GM23338 (cell line): ENCODE measurements around the gene DLL1. TPM values are rescaled to one million over a fixed set of nuclear protein-coding genes. Genes with fewer than 3 reads are reported as not detected.

Experiments used
- ATAC-seq: fragments of 200-7000 bp; cut with Tn5 transposase; 3 replicates; pipeline ENCODE4 v1.9.1; 2020
- DNase-seq: peaks from one replicate; pipeline ENCODE4 v3.0.0-alpha.2; 2015; ENCODE audit warnings: low spot score
- H2AFZ ChIP-seq: fragments of 200-600 bp; sonication (generic); 2 replicates; pipeline ENCODE4 v1.8.0; 2016; ENCODE audit warnings: antibody characterized with exemption, mild to moderate bottlenecking, moderate library complexity
- H3F3A ChIP-seq: fragments of 200-600 bp; sonication (generic); replicated peaks from 2 replicates; pipeline ENCODE4 v1.8.0; 2017; ENCODE audit warnings: antibody characterized with exemption, mixed run types, low read depth
- H3K27ac ChIP-seq: fragments of 200-600 bp; sonication (generic); 2 replicates; pipeline ENCODE4 v1.6.1; 2016; ENCODE audit warnings: low read depth
- H3K27me3 ChIP-seq: fragments of 200-600 bp; sonication (generic); 2 replicates; pipeline ENCODE4 v1.8.0; 2016; ENCODE audit warnings: mild to moderate bottlenecking, mixed run types, moderate library complexity; ENCODE audit not compliant: insufficient read depth
- H3K36me3 ChIP-seq: fragments of 200-600 bp; sonication (generic); 2 replicates; pipeline ENCODE4 v1.8.0; 2016; ENCODE audit warnings: mild to moderate bottlenecking; ENCODE audit not compliant: insufficient read depth
- H3K4me1 ChIP-seq: fragments of 200-600 bp; sonication (generic); 2 replicates; pipeline ENCODE4 v1.8.0; 2016; ENCODE audit warnings: mild to moderate bottlenecking, moderate library complexity; ENCODE audit not compliant: insufficient read depth
- H3K4me2 ChIP-seq: fragments of 200-600 bp; sonication (generic); 2 replicates; pipeline ENCODE4 v1.7.1; 2017; ENCODE audit warnings: mixed run types
- H3K4me3 ChIP-seq: fragments of 200-600 bp; sonication (generic); 2 replicates; pipeline ENCODE4 v1.6.1; 2016; ENCODE audit warnings: mixed run types
- H3K79me2 ChIP-seq: fragments of 200-600 bp; sonication (generic); replicated peaks from 2 replicates; pipeline ENCODE4 v1.8.0; 2017; ENCODE audit warnings: mild to moderate bottlenecking; ENCODE audit not compliant: insufficient read depth
- H3K9me2 ChIP-seq: fragments of 200-600 bp; sonication (generic); 2 replicates; pipeline ENCODE4 v1.8.0; 2017; ENCODE audit not compliant: insufficient read depth
- H4K20me1 ChIP-seq: fragments of 200-600 bp; sonication (generic); replicated peaks from 2 replicates; pipeline ENCODE4 v1.8.0; 2017; ENCODE audit warnings: mild to moderate bottlenecking; ENCODE audit not compliant: insufficient read depth
- H3K27ac Mint-ChIP-seq: 2 replicates; pipeline ENCODE4 v1.8.0; 2020; ENCODE audit warnings: inconsistent platforms, mild to moderate bottlenecking, moderate library complexity, mixed read lengths
- H3K27me3 Mint-ChIP-seq: 3 replicates; pipeline ENCODE4 v1.8.0; 2022; ENCODE audit warnings: low read depth, mild to moderate bottlenecking, moderate library complexity, mixed read lengths, inconsistent platforms; ENCODE audit not compliant: insufficient read depth, poor library complexity
- H3K36me3 Mint-ChIP-seq: 3 replicates; pipeline ENCODE4 v1.8.0; 2021; ENCODE audit warnings: low read depth, mild to moderate bottlenecking, inconsistent platforms, moderate library complexity, mixed read lengths
- H3K4me1 Mint-ChIP-seq: 3 replicates; pipeline ENCODE4 v1.8.0; 2020; ENCODE audit warnings: mild to moderate bottlenecking, inconsistent platforms, mixed read lengths
- H3K4me3 Mint-ChIP-seq: 3 replicates; pipeline ENCODE4 v1.8.0; 2021; ENCODE audit warnings: moderate library complexity, mild to moderate bottlenecking, inconsistent platforms, mixed read lengths
- H3K9me3 Mint-ChIP-seq: 3 replicates; pipeline ENCODE4 v1.8.0; 2020; ENCODE audit warnings: moderate library complexity, mild to moderate bottlenecking, inconsistent platforms, mixed read lengths
- CREB1 ChIP-seq: fragments of 250-450 bp; sonication (Bioruptor Pico); IDR thresholded peaks from 2 replicates; pipeline ENCODE4 v1.5.0; 2020; ENCODE audit warnings: low read depth, mild to moderate bottlenecking, moderate library complexity
- CTCF ChIP-seq, 2 experiments: fragments of 200-600 bp in 1 of 2; sonication (generic) in 1 of 2; conservative IDR thresholded peaks; 2 replicates each; pipeline versions ENCODE4 v1.5.1 to v1.6.1; 2016 to 2017; ENCODE audit warnings: antibody characterized with exemption in 2 of 2, low read depth in 2 of 2, mild to moderate bottlenecking in 2 of 2, moderate library complexity in 1 of 2
- ETS1 ChIP-seq: IDR thresholded peaks from 2 replicates; pipeline ENCODE4 v1.6.1; 2016; ENCODE audit warnings: antibody characterized with exemption
- EZH2 ChIP-seq: fragments of 200-600 bp; sonication (generic); IDR thresholded peaks from one replicate; pipeline ENCODE4 v1.8.0; 2017; ENCODE audit warnings: antibody characterized with exemption, mild to moderate bottlenecking, low read depth; ENCODE audit not compliant: unreplicated experiment
- EZH2phosphoT487 ChIP-seq: fragments of 200-600 bp; sonication (generic); IDR thresholded peaks from one replicate; pipeline ENCODE4 v1.8.1; 2018; ENCODE audit warnings: antibody characterized with exemption; ENCODE audit not compliant: unreplicated experiment
- JUNB ChIP-seq: IDR thresholded peaks from one replicate; pipeline ENCODE4 v1.6.1; 2016; ENCODE audit warnings: antibody characterized with exemption; ENCODE audit not compliant: unreplicated experiment
- NANOG ChIP-seq: IDR thresholded peaks from 2 replicates; pipeline ENCODE4 v1.6.1; 2016; ENCODE audit warnings: antibody characterized with exemption, borderline replicate concordance
- POLR2AphosphoS5 ChIP-seq: IDR thresholded peaks from 2 replicates; pipeline ENCODE4 v1.6.1; 2016; ENCODE audit warnings: antibody characterized with exemption, low read depth
- REST ChIP-seq: IDR thresholded peaks from one replicate; pipeline ENCODE4 v1.6.1; 2018; ENCODE audit warnings: antibody characterized with exemption; ENCODE audit not compliant: unreplicated experiment
- STAT1 ChIP-seq: IDR thresholded peaks from one replicate; pipeline ENCODE4 v1.6.1; 2016; ENCODE audit warnings: antibody characterized with exemption; ENCODE audit not compliant: unreplicated experiment
- ZNF114 ChIP-seq: fragments of 250-450 bp; sonication (Bioruptor Pico); IDR thresholded peaks from 2 replicates; pipeline ENCODE4 v1.5.0; 2020; ENCODE audit warnings: mild to moderate bottlenecking, moderate library complexity
- ZNF331 ChIP-seq: fragments of 250-450 bp; sonication (Bioruptor Pico); IDR thresholded peaks from 2 replicates; pipeline ENCODE4 v1.5.0; 2020; ENCODE audit warnings: low read depth, mild to moderate bottlenecking, moderate library complexity
- ZNF462 ChIP-seq: fragments of 250-450 bp; sonication (Bioruptor Pico); IDR thresholded peaks from 2 replicates; pipeline ENCODE4 v1.5.0; 2020; ENCODE audit warnings: mild to moderate bottlenecking, moderate library complexity
- polyA plus RNA-seq: library from polyadenylated mRNA; unstranded; fragments of >200 nt; fragmentation: Nextera tagmentation; extraction: Ambion mirVana; gene quantifications from 2 replicates; pipeline ENCODE4 v1.2.1, GENCODE V29; 2016
- total RNA-seq: library from RNA; depleted of rRNA; stranded (reverse); fragments of >200 nt; shearing (Covaris generic); gene quantifications from 2 replicates; pipeline ENCODE4 v1.2.3, GENCODE V29; 2014

The DLL1 gene
- total and polyA plus RNA-seq, 2 experiments from 2014 or later, result 2.2 to 4.6 TPM

- TF ChIP-seq ETS1 (no peak), ZNF114 (CRISPR knock-in tag) (no peak)
Measured at GRCh38 chr6:170259278-170259677, 31.6 kb downstream of the DLL1 start (continued).

GRCh38 chr6:170258407-170258806, 32.5 kb downstream of the DLL1 start:
- H3K36me3 ChIP-seq, result no peaks in the 10 kb centered on the region
- H3K9me2 ChIP-seq, result no peaks in the 10 kb centered on the region
- no peak overlapping the region for H3K27ac ChIP-seq
- no peaks in the 10 kb centered on the region for H3K4me1 Mint-ChIP-seq
- no peaks in the 10 kb centered on the region for H3K36me3 Mint-ChIP-seq
- H3K4me3 ChIP-seq, result no peak overlapping the region
- H3F3A ChIP-seq, result no peaks in the 10 kb centered on the region
- no peak overlapping the region for H2AFZ ChIP-seq
- H3K27me3 Mint-ChIP-seq, result peaks cover 2% of the 10 kb centered on the region
- H4K20me1 ChIP-seq, result no peaks in the 10 kb centered on the region
- H3K27ac Mint-ChIP-seq, result no peak overlapping the region
- no peak for TF ChIP-seq JUNB
- no peak for TF ChIP-seq NANOG
- no peak for TF ChIP-seq EZH2
- TF ChIP-seq EZH2phosphoT487, result no peak
- no peak for TF ChIP-seq ZNF331 (CRISPR knock-in tag)
- no peak for TF ChIP-seq ZNF462
- TF ChIP-seq STAT1, result no peak
- no peak for TF ChIP-seq CREB1 (CRISPR knock-in tag)
- no peak for TF ChIP-seq CTCF (conservative IDR thresholded peaks at IDR 0.05; ENCODE audit: low read depth in 2 of 2)
- TF ChIP-seq POLR2AphosphoS5, result no peak
- no peak for TF ChIP-seq REST
- no peaks in the 10 kb centered on the region for H3K9me3 Mint-ChIP-seq
- no peaks in the 10 kb centered on the region for H3K27me3 ChIP-seq
- no peak overlapping the region for H3K4me3 Mint-ChIP-seq
- H3K4me2 ChIP-seq, result no peak overlapping the region
- DNase-seq (no peak), ATAC-seq (no peak)
- H3K4me1 ChIP-seq, result no peaks in the 10 kb centered on the region
- H3K79me2 ChIP-seq, result no peaks in the 10 kb centered on the region
